Fibroblast of lung (primary cell): ENCODE data around the gene CD109. TPM values are rescaled to one million over a fixed set of nuclear protein-coding genes. Genes with fewer than 3 reads are reported as not detected.

Experiments used
- DNase-seq, 2 donors: peaks; one replicate each; pipeline versions ENCODE4 v3.0.0 to v3.0.0-alpha.2; 2010; ENCODE audit warnings: low read depth in 2 of 2
- H2AFZ ChIP-seq: 2 replicates; pipeline ENCODE4 v1.5.1; 2012; ENCODE audit warnings: low read length, control low read depth, inconsistent platforms
- H3K27ac ChIP-seq: 2 replicates; pipeline ENCODE4 v1.5.1; 2011; ENCODE audit warnings: low read length, control low read depth; ENCODE audit not compliant: insufficient read depth
- H3K27me3 ChIP-seq: 2 replicates; pipeline ENCODE4 v1.5.1; 2011; ENCODE audit warnings: mild to moderate bottlenecking, low read length; ENCODE audit not compliant: control insufficient read depth, insufficient read depth
- H3K36me3 ChIP-seq: 2 replicates; pipeline ENCODE4 v1.5.1; 2011; ENCODE audit warnings: low read length; ENCODE audit not compliant: control insufficient read depth, insufficient read depth
- H3K4me1 ChIP-seq: 2 replicates; pipeline ENCODE4 v1.5.1; 2011; ENCODE audit warnings: low read length; ENCODE audit not compliant: control insufficient read depth, insufficient read depth; ENCODE audit errors: extremely low read depth
- H3K4me2 ChIP-seq: 2 replicates; pipeline ENCODE4 v1.5.1; 2011; ENCODE audit warnings: low read length, control low read depth; ENCODE audit not compliant: insufficient read depth; ENCODE audit errors: extremely low read depth
- H3K4me3 ChIP-seq, 4 experiments: fragments of 200-600 bp in 1 of 4; sonication (generic) in 1 of 4; replicated peaks in 1 of 4; 2 replicates each; pipeline ENCODE4 v1.5.1; 2011 to 2016; ENCODE audit warnings: low read length in 4 of 4, low read depth in 3 of 4, mild to moderate bottlenecking in 3 of 4, control low read depth in 2 of 4, inconsistent platforms in 1 of 4, mixed read lengths in 1 of 4; ENCODE audit not compliant: insufficient read depth in 1 of 4; ENCODE audit errors: control extremely low read depth in 1 of 4
- H3K79me2 ChIP-seq: 2 replicates; pipeline ENCODE4 v1.5.1; 2012; ENCODE audit warnings: mild to moderate bottlenecking, low read length, inconsistent platforms; ENCODE audit not compliant: control insufficient read depth, insufficient read depth
- H3K9ac ChIP-seq: 2 replicates; pipeline ENCODE4 v1.5.1; 2011; ENCODE audit warnings: mild to moderate bottlenecking, low read length, control low read depth; ENCODE audit not compliant: insufficient read depth
- H3K9me3 ChIP-seq: 2 replicates; pipeline ENCODE4 v1.5.1; 2012; ENCODE audit warnings: low read depth, low read length; ENCODE audit not compliant: control insufficient read depth, insufficient read depth
- H4K20me1 ChIP-seq: 2 replicates; pipeline ENCODE4 v1.5.1; 2011; ENCODE audit warnings: low read length; ENCODE audit not compliant: control insufficient read depth, insufficient read depth; ENCODE audit errors: extremely low read depth
- EZH2 ChIP-seq: IDR thresholded peaks from 2 replicates; pipeline ENCODE4 v1.5.1; 2012; ENCODE audit warnings: low read length, control low read depth, mild to moderate bottlenecking; ENCODE audit errors: missing control alignments
- polyA plus RNA-seq, 2 donors: library from polyadenylated mRNA; depleted of rRNA in 1 of 2; stranded (reverse) in 1 of 2; unstranded in 1 of 2; fragments of >200 nt; gene quantifications; 2 replicates each; pipeline ENCODE4 v1.2.1, GENCODE V29; 2011 to 2012; ENCODE audit warnings: missing spikeins in 1 of 2
- total RNA-seq: library from RNA; depleted of rRNA; stranded (reverse); fragments of >200 nt; gene quantifications from 2 replicates; pipeline ENCODE4 v1.2.1, GENCODE V29; 2014
- TF ChIP-seq, protein P1 (sequence below), 2 donors: IDR thresholded peaks in 1 of 2; conservative IDR thresholded peaks in 1 of 2; 1 replicate in 1 of 2; 2 replicates in 1 of 2; pipeline ENCODE4 v1.5.1; 2011 to 2012; ENCODE audit warnings: low read length in 2 of 2, control low read depth in 1 of 2, inconsistent platforms in 1 of 2, low read depth in 1 of 2, mild to moderate bottlenecking in 1 of 2

The CD109 gene
- total and polyA plus RNA-seq, 2 donors (not counting 1 experiment from before 2014, with no cell fraction given): 48.4 to 51.2 TPM

DNA sequence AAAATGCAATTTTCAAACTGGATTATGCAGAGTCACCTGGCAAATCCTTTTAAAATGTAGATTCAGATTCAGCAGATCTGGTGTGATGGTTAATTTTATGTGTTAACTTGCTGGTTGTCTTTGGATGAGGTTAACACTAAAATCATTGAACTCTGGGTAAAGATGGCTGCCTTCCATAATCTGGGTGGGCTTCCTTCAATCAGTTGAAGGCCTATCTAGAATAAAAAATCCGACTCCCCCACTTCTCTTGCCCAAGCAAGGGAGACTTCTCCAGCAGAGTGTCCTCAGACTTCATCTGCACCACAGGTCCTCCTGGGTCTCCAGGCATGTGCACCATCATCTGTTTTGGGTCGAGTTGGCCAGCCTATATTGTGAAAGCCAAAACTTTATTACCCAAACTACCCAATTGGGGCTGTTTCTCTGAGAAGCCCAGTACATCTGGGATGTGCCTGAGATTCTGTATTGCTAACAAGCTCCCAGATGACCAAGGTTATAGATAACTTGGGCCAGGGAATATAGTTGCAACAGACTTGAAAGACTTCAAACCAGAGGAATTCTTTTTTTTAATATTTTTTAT is 40.6 kb upstream of the CD109 start:
- no peak for TF ChIP-seq EZH2
- TF ChIP-seq, protein P1, sequence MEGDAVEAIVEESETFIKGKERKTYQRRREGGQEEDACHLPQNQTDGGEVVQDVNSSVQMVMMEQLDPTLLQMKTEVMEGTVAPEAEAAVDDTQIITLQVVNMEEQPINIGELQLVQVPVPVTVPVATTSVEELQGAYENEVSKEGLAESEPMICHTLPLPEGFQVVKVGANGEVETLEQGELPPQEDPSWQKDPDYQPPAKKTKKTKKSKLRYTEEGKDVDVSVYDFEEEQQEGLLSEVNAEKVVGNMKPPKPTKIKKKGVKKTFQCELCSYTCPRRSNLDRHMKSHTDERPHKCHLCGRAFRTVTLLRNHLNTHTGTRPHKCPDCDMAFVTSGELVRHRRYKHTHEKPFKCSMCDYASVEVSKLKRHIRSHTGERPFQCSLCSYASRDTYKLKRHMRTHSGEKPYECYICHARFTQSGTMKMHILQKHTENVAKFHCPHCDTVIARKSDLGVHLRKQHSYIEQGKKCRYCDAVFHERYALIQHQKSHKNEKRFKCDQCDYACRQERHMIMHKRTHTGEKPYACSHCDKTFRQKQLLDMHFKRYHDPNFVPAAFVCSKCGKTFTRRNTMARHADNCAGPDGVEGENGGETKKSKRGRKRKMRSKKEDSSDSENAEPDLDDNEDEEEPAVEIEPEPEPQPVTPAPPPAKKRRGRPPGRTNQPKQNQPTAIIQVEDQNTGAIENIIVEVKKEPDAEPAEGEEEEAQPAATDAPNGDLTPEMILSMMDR (conservative IDR thresholded peaks at IDR 0.05 in 1 of 2, IDR thresholded peaks at IDR 0.05 in 1 of 2; ENCODE audit: low read depth in 1 of 2, low read length in 2 of 2): no peak
- no peaks in the 10 kb centered on the region for H3K27me3 ChIP-seq
- H4K20me1 ChIP-seq: no peaks in the 10 kb centered on the region
- H3K9ac ChIP-seq: no peak overlapping the region
- peak overlapping the region; percentile 71 for H3K4me2 ChIP-seq
- H3K4me3 ChIP-seq: no peak overlapping the region
- no peak for DNase-seq
- H3K79me2 ChIP-seq: peaks cover 7% of the 10 kb centered on the region
- H3K9me3 ChIP-seq: no peaks in the 10 kb centered on the region
- no peak overlapping the region for H2AFZ ChIP-seq
- no peaks in the 10 kb centered on the region for H3K4me1 ChIP-seq
- peak overlapping the region; percentile 66 for H3K27ac ChIP-seq
- no peaks in the 10 kb centered on the region for H3K36me3 ChIP-seq

DNA sequence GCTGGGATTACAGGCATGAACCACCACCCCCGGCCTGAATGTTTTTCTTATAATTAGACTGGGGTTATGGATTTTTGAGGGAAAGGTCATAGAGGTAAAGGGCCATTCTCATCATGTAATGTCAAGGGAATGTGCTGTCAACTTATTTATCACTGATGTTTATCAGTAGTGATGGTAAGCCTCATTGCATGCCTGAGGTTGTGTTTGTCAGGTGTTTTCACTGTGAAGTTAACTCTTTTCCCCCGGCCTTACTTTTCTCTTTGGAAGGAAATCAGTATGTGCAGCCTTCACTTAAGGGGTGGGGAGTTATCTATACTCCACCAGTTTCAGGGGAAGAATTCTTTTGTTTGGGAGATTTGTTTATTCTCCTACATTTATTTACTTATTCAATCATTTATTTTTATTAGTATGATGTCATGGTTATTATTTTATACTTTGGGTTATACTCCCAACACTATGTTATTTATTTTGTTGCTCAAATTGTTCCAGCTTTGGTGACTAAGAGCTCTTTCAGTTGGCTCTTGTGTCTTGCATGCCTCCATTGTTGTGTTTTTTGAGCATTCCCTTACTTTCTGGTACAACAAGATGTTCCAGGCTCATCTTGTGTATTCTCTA is 39.4 kb upstream of the CD109 start:
- no peak for DNase-seq
- Histone ChIP-seq H4K20me1 (no peaks in the 10 kb centered on the region), H3K27ac (no peak overlapping the region)

DNA sequence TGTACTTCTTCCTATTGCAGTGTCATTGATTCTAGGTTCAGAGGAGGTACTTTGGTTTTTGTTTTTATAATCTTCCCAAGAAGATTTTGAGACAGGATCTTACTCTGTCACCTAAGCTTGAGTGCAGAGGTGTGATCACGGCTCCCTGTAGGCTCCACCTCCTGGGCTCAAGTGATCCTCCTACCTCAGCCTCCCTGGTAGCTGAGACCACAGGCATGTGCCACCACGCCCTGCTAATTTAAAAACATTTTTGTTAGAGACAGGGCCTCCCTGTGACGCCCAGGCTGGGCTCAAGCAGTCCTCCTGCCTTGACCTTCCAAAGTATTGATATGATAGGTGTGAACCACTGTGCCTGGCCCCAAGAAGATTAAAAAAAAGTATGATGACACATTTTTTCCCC is 38.8 kb upstream of the CD109 start:
- no peak overlapping the region for H3K9ac ChIP-seq
- no peaks in the 10 kb centered on the region for H3K9me3 ChIP-seq
- H3K4me1 ChIP-seq: no peaks in the 10 kb centered on the region
- no peak for DNase-seq
- H3K79me2 ChIP-seq: peaks cover 5% of the 10 kb centered on the region
- no peak overlapping the region for H2AFZ ChIP-seq
- H3K4me2 ChIP-seq: no peak overlapping the region
- H3K4me3 ChIP-seq: no peak overlapping the region
- no peaks in the 10 kb centered on the region for H4K20me1 ChIP-seq
- H3K36me3 ChIP-seq: no peaks in the 10 kb centered on the region
- H3K27me3 ChIP-seq: no peaks in the 10 kb centered on the region
- TF ChIP-seq, protein P1 (conservative IDR thresholded peaks at IDR 0.05 in 1 of 2, IDR thresholded peaks at IDR 0.05 in 1 of 2; ENCODE audit: low read depth in 1 of 2, low read length in 2 of 2): no peak
- TF ChIP-seq EZH2: no peak
- H3K27ac ChIP-seq: no peak overlapping the region

More for the DNA sequence above, 39.4 kb upstream of the CD109 start:
- TF ChIP-seq EZH2: no peak
- TF ChIP-seq, protein P1 (conservative IDR thresholded peaks at IDR 0.05 in 1 of 2, IDR thresholded peaks at IDR 0.05 in 1 of 2; ENCODE audit: low read depth in 1 of 2, low read length in 2 of 2): no peak
- H3K4me1 ChIP-seq: no peaks in the 10 kb centered on the region
- H3K9me3 ChIP-seq: no peaks in the 10 kb centered on the region
- peaks cover 7% of the 10 kb centered on the region for H3K79me2 ChIP-seq
- H2AFZ ChIP-seq: no peak overlapping the region
- H3K4me3 ChIP-seq: no peak overlapping the region
- no peak overlapping the region for H3K9ac ChIP-seq
- H3K4me2 ChIP-seq: no peak overlapping the region
- H3K36me3 ChIP-seq: no peaks in the 10 kb centered on the region
- H3K27me3 ChIP-seq: no peaks in the 10 kb centered on the region
